GM21367 (cell line): ENCODE results near the gene DCTPP1.

ENCODE experiments used
- ATAC-seq: cut with Tn5 transposase; IDR thresholded peaks from one replicate; pipeline ENCODE4 v1.9.1; 2021; ENCODE audit not compliant: unreplicated experiment

DCTPP1 gene

GRCh38 chr16:30447512-30448226 is 17.8 kb upstream of the DCTPP1 start:
- ATAC-seq, result no peak

- ATAC-seq, result no peak
These were observed 16.4 kb upstream of the DCTPP1 start for GRCh38 chr16:30446203-30446595.

GRCh38 chr16:30445408-30446202 is 15.8 kb upstream of the DCTPP1 start, which contains the start of gene SEPHS2:
TSS of gene SEPHS2 (minus strand) at chr16:30445874. CDS start at chr16:30445727, 147 bp downstream.
- ATAC-seq, result peak; percentile 57

DNA sequence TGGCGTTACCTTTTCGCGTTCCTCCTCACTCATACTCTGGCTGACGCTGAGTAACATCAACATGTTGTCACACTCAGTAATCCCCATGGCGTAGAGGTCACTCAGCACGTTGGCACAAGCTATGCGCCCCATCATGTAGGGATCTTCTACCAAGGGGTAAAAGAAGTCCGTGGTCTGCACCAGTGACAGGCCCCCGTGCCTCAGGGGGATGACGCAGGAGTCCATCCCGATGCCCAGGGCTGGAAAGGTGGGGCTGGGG is 15.2 kb upstream of the DCTPP1 start:
- peak; percentile 6 for ATAC-seq

- ATAC-seq, result no peak
These were observed 14.7 kb upstream of the DCTPP1 start for GRCh38 chr16:30444231-30445148.

DNA sequence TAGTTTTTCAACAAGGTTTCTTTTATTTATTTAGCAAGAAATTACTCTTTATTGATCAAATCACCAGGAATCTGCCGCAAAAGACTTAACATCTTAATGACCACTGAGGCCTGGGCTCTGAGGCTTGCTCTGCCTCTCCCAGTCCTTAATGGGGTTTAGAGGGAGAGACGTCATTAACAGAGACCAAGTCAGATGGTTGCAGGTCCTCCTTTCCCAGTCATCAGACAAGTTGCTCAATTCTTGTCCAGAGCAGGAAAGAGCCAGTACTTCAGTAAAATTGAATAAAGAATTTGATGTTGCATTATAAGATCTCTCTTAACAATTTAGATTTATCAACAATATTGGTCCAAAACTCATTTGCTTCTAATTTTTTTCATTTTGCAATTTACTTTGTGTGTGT is 13.8 kb upstream of the DCTPP1 start:
- no peak for ATAC-seq

- ATAC-seq, result no peak
These were observed 10.0 kb upstream of the DCTPP1 start for GRCh38 chr16:30439720-30440348.

DNA sequence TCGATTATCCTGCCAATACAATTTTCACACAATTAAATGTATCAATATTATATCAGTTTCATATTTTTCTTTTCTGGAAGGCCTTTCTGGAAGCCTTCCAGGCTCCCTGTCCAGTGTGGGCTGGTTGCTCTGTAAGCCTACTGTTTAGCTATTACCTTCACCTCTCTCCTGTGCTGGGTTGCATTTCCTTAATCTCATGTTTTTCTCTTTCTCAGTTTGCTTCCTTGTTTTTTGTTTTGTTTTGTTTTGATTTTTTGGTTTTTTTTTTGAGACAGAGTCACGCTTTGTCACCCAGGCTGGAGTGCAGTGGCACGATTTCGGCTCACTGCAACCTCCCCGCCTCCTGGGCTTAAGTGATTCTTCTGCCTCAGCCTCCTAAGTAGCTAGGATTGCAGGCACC is 9.0 kb upstream of the DCTPP1 start:
- ATAC-seq, result no peak

DNA sequence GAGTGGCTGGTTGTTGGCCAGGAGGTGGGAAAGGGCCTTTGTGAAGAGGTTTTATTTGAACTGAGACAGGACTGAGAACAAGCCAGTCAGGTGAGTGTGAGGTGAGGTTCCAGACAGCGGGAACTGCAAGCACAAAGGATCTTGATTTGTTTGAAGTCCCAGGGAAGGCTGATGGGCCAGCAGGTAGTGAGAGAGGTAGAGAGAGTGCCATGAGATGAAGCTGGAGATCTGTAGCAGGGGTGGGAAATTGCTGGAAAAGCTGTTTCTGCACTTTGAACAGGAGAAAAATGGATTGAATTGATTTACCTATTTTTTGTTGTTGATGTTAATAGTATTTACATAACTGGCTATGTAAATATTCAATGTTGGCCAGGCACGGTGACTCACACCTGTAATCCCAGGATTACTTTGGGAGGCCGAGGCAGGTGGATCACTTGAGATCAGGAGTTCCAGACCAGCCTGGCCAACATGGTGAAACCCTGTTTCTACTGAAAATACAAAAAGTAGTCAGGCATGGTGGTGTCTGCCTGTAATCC is 7.7 kb upstream of the DCTPP1 start:
- ATAC-seq, result no peak

- ATAC-seq, result no peak
These were observed 5.0 kb upstream of the DCTPP1 start for GRCh38 chr16:30434852-30435251.

DNA sequence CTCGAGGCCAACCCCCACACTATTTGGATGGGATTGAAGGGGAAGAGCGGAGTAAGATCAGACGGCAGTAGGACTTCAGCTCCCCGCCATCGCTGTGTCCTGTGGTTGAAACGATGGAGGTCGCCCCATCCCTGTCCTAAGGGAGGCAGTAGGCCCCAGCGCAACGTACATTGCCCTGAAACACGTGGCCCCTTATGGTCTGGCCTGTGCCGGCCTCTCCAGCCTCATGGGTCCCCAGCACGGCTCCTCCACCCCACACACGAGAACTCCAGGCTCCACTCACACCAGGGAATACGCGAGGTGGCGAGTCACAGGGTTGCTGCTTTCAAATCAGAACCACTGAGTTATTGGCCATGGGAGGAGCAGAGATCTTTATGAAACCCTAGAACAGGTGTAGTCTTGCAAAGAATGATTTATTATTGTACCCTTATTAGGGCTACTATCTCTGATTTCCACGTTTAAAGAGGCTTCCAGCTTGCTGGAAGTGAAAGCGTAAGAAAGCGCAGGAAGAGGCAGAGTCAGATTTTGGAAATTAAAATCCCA is 669 bp upstream of the DCTPP1 start:
- ATAC-seq, result no peak

DNA sequence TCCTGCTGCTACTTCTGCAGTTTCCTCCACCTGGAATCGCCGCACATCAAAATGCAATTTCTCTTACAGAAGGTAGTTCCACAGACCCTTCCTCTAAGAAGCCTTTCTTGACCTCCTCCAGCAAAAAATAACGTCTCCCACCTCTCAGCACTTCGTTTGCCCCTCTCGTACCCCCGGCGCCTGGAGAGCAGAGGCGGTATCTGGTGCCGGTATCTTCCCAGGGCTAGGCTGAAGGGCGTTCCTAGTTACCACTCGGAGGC is 482 bp downstream of the DCTPP1 start:
- ATAC-seq, result no peak

GRCh38 chr16:30428055-30428454 is 1.8 kb downstream of the DCTPP1 start:
- no peak for ATAC-seq

DNA sequence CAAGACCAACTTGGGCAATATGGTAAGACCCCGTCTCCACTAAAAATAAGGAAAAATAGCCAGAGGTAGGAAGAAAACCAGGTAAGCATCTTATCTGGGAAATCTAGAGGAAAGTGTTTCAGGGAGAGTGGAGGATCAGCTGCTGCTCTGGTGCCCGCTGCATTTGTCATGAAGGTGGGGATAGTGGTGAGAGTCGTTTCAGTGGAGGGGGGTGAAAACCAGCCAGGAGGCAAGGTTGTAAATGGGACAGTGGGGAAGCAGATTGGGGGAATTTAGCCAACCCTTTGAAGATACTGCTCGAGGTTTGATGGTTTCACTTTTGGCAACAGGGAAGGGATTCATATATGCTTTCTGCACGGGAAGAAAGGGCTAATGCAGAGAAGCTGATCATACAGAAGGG is 8.8 kb downstream of the DCTPP1 start:
- no peak for ATAC-seq

DNA sequence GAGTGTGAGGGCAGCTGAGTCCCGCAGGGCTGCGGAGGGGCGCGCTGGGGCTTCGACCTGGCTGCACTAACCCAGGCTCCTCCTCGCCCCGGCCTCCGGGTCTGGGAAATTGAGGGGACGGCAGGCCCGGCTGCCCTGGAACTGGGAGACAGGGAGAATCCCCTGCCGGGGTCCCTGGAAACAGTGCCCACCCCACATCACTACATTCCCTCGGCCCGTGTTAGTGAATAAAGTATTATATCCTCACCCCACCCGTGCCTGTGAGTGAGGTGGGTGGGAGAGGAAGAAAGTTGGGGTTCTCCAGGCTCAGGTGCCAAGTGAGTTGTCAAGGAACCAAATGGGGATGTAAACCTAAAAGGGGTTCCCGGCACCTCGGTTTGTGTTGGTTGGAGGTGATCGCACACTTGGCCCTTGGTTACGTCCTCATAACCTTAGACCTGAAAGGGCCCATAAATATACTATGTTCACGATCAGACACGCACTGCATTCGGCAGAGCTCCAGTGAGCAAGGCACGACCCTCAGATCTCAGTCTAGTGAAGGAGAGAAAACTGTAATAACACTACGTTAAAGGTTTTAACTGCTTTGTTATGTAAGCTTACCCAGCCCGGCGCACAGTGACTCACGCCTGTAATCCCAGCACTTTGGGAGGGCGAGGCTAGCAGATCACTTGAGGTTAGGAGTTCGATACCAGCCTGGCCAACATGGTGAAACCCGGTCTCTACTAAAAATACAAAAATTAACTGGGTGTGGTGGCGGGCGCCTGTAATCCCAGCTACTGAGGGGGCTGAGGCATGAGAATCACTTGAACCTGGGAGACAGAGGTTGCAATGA is 11.3 kb downstream of the DCTPP1 start:
- no peak for ATAC-seq

- ATAC-seq, result peak; percentile 61
These were observed 12.1 kb downstream of the DCTPP1 start for GRCh38 chr16:30417529-30418349.

- ATAC-seq, result peak; percentile 13
These were observed 13.0 kb downstream of the DCTPP1 start for GRCh38 chr16:30416624-30417528.

DNA sequence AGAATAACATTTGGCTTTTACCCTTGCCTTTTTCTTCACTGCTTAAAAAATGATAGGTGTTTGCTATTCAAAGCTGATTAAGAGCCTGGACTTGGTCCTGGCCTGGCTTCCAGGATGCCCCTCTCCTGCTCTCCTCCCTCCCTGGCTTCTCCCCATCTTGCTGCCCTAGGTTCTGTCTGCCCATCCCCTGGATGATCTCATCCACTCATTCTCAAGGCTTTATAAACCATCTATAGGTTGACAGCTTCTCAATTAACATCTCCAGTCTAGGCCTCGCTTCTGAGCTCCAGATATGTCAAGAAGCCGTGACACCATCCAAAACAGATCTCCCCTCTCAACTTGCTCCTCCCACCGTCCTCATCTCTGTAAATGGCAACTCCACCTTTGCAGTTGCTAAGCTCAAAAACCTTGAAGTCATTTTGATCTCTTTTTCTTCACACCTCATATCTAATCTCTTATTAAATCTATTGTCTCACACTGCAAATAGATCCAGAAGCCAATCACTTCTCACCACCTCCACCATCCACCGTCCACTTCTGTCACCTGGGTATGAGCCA is 13.7 kb downstream of the DCTPP1 start:
- ATAC-seq, result no peak
